GM12878 (cell line): ENCODE measurements around the gene SETD7. TPM values are rescaled to one million over a fixed set of nuclear protein-coding genes. Genes with fewer than 3 reads are reported as not detected.

Source experiments
- ATAC-seq: fragments of 200-7000 bp; cut with Tn5 transposase; 3 replicates; pipeline ENCODE4 v1.9.1; 2020; ENCODE audit warnings: mild to moderate bottlenecking, moderate library complexity
- BruUV-seq: library from RNA; stranded (reverse); fragments of 400-500 nt; replicated peaks from 2 replicates; lab custom pipeline; 2021; lab: Mats Ljungman, UMichigan
- CTCF ChIA-PET: fragments of 300-600 bp; sonication (Branson Sonifier 250); formaldehyde crosslinking; extraction: SDS; loops from one replicate; lab custom pipeline; 2021; ENCODE audit warnings: inconsistent platforms; lab: Yijun Ruan, JAX
- POLR2A ChIA-PET: fragments of 350-600 bp; formaldehyde crosslinking; extraction: SDS; loops from one replicate; lab custom pipeline; 2021; ENCODE audit warnings: inconsistent platforms; lab: Charles Lee
- RAD21 ChIA-PET: fragments of 300-600 bp; sonication (Branson Sonifier 250); formaldehyde crosslinking; loops from one replicate; lab custom pipeline; 2023; ENCODE audit warnings: antibody characterized with exemption; ENCODE audit not compliant: unreplicated experiment; lab: Charles Lee
- SMC1A ChIA-PET: fragments of 300-600 bp; sonication (Branson Sonifier 250); formaldehyde crosslinking; loops from one replicate; lab custom pipeline; 2023; ENCODE audit not compliant: unreplicated experiment, uncharacterized antibody; lab: Charles Lee
- DNase-seq: peaks from one replicate; pipeline ENCODE4 v3.0.0-alpha.2; 2011; ENCODE audit warnings: low read depth, low spot score
- FAIRE-seq: peaks from 3 replicates; lab custom pipeline; 2011; peaks lifted over from hg19 to GRCh38; lab: Jason Lieb, UNC
- H2AFZ ChIP-seq: 2 replicates; pipeline ENCODE4 v1.6.0; 2011; ENCODE audit warnings: low read depth, low read length, control low read depth; ENCODE audit not compliant: control insufficient read depth
- H3K27ac ChIP-seq: 2 replicates; pipeline ENCODE4 v1.5.1; 2011; ENCODE audit warnings: control low read depth; ENCODE audit not compliant: control insufficient read depth, insufficient read depth
- H3K27me3 ChIP-seq, 2 experiments: replicated peaks in 1 of 2; 2 replicates each; pipeline versions ENCODE4 v1.6.0 to v1.6.1; 2011; ENCODE audit warnings: low read length in 1 of 2; ENCODE audit not compliant: control insufficient read depth in 2 of 2, insufficient read depth in 2 of 2
- H3K36me3 ChIP-seq, 2 experiments: 2 replicates each; pipeline ENCODE4 v1.5.1; 2011; ENCODE audit warnings: low read length in 1 of 2; ENCODE audit not compliant: control insufficient read depth in 2 of 2, insufficient read depth in 2 of 2
- H3K4me1 ChIP-seq: 2 replicates; pipeline ENCODE4 v1.6.1; 2011; ENCODE audit warnings: mild to moderate bottlenecking, low read length, moderate library complexity, mixed read lengths; ENCODE audit not compliant: control insufficient read depth, insufficient read depth
- H3K4me2 ChIP-seq: 2 replicates; pipeline ENCODE4 v1.6.0; 2011; ENCODE audit warnings: control low read depth; ENCODE audit not compliant: control insufficient read depth, insufficient read depth
- H3K4me3 ChIP-seq: fragments of 200-600 bp; sonication (generic); 2 replicates; pipeline ENCODE4 v1.5.1; 2016
- H3K79me2 ChIP-seq: 2 replicates; pipeline ENCODE4 v1.6.0; 2011; ENCODE audit warnings: low read length; ENCODE audit not compliant: control insufficient read depth, insufficient read depth
- H3K9ac ChIP-seq: 2 replicates; pipeline ENCODE4 v1.8.0; 2011; ENCODE audit warnings: low read length, control low read depth, mixed read lengths; ENCODE audit not compliant: control insufficient read depth, insufficient read depth
- H3K9me3 ChIP-seq: replicated peaks from 3 replicates; pipeline ENCODE4 v1.5.1; 2011; ENCODE audit warnings: mild to moderate bottlenecking, low read length; ENCODE audit not compliant: control insufficient read depth, insufficient read depth
- H4K20me1 ChIP-seq: 2 replicates; pipeline ENCODE4 v1.6.0; 2011; ENCODE audit not compliant: control insufficient read depth, insufficient read depth
- CHD1 ChIP-seq: IDR thresholded peaks from 2 replicates; pipeline ENCODE4 v1.6.1; 2012; ENCODE audit warnings: low read depth, low read length, improper control_type of control experiment
- EGR1 ChIP-seq, 2 experiments: IDR thresholded peaks; 1 replicate in 1 of 2; 2 replicates in 1 of 2; pipeline ENCODE4 v1.6.1; 2011 to 2012; ENCODE audit warnings: low read depth in 2 of 2, low read length in 2 of 2, borderline replicate concordance in 1 of 2, mild to moderate bottlenecking in 1 of 2, moderate library complexity in 1 of 2
- ETV6 ChIP-seq, 2 experiments: fragments of 450-650 bp in 1 of 2; IDR thresholded peaks in 1 of 2; conservative IDR thresholded peaks in 1 of 2; 2 replicates each; pipeline ENCODE4 v1.6.1; 2014; ENCODE audit warnings: antibody characterized with exemption in 1 of 2, borderline replicate concordance in 1 of 2, low read depth in 1 of 2, mild to moderate bottlenecking in 1 of 2, moderate library complexity in 1 of 2
- HDAC6 ChIP-seq: fragments of 200-600 bp; sonication (generic); IDR thresholded peaks from one replicate; pipeline ENCODE4 v1.8.0; 2017; ENCODE audit warnings: antibody characterized with exemption; ENCODE audit not compliant: unreplicated experiment
- KLF5 ChIP-seq: fragments of 450-650 bp; IDR thresholded peaks from 2 replicates; pipeline ENCODE4 v1.6.1; 2014; ENCODE audit warnings: mild to moderate bottlenecking; ENCODE audit not compliant: partially characterized antibody
- MEF2B ChIP-seq: fragments of 450-650 bp; IDR thresholded peaks from 2 replicates; pipeline ENCODE4 v1.6.1; 2018; ENCODE audit warnings: mild to moderate bottlenecking, moderate library complexity; ENCODE audit not compliant: partially characterized antibody, poor library complexity, severe bottlenecking
- PML ChIP-seq: IDR thresholded peaks from 2 replicates; pipeline ENCODE4 v1.6.1; 2012; ENCODE audit warnings: low read length, inconsistent platforms
- SMAD1 ChIP-seq: fragments of 450-650 bp; IDR thresholded peaks from 2 replicates; pipeline ENCODE4 v1.6.1; 2018; ENCODE audit warnings: mild to moderate bottlenecking, low read depth; ENCODE audit not compliant: partially characterized antibody
- SMAD5 ChIP-seq: IDR thresholded peaks from 2 replicates; pipeline ENCODE4 v1.6.1; 2016; ENCODE audit warnings: antibody characterized with exemption, low read depth
- TCF7 ChIP-seq: IDR thresholded peaks from 2 replicates; pipeline ENCODE4 v1.6.1; 2014; ENCODE audit warnings: antibody characterized with exemption, borderline replicate concordance
- WGBS: methylation state at CpG from one replicate; pipeline ENCODE4 v1.1.6; 2016; ENCODE audit warnings: low lambda C conversion rate; ENCODE audit not compliant: insufficient replicate concordance, insufficient coverage; ENCODE audit errors: missing lambda C conversion rate; 5-methylcytosine and 5-hydroxymethylcytosine counted together
- in situ Hi-C: fragments of 300-500 bp; cut with MboI; formaldehyde crosslinking; loops from 9 replicates; pipeline ENCODE4 v1.14.3; 2018; ENCODE audit warnings: mixed read lengths
- intact Hi-C: fragments of 100-400 bp; cut with micrococcal nuclease; formaldehyde crosslinking; loops from one replicate; pipeline ENCODE4 v1.14.2; 2022; ENCODE audit not compliant: unreplicated experiment
- polyA plus RNA-seq, 11 experiments: library from polyadenylated mRNA; depleted of rRNA in 4 of 11; unstranded in 6 of 11; stranded (reverse) in 5 of 11; fragments of >200 nt; fragmentation: Nextera tagmentation in 4 of 11; fragmentation: Illumina TruSeq in 1 of 11; extraction: Ambion mirVana in 4 of 11; extraction: Trizol in 1 of 11; gene quantifications; 1 replicate in 1 of 11; 2 replicates in 10 of 11; pipeline versions ENCODE4 v1.2.1 to v1.2.3, GENCODE V29; 2011 to 2016; ENCODE audit warnings: inconsistent platforms in 2 of 11, missing spikeins in 2 of 11, low read depth in 1 of 11
- total RNA-seq, 4 experiments: library from RNA; depleted of rRNA in 3 of 4; stranded (reverse); fragments of >200 nt in 3 of 4; fragmentation: Illumina TruSeq in 1 of 4; extraction: Trizol in 1 of 4; gene quantifications; 2 replicates each; pipeline versions ENCODE4 v1.2.1 to v1.2.3, GENCODE V29; 2013 to 2021
- TF ChIP-seq, protein P1 (sequence below): fragments of 450-650 bp; IDR thresholded peaks from 2 replicates; pipeline ENCODE4 v1.6.1; 2016; ENCODE audit warnings: mild to moderate bottlenecking

Gene SETD7
- total and polyA plus RNA-seq, 10 of the 15 experiments (the other 5 are each of a cell fraction or from before 2014, with no cell fraction given), result 0.03 to 0.82 (median 0.44) TPM

DNA sequence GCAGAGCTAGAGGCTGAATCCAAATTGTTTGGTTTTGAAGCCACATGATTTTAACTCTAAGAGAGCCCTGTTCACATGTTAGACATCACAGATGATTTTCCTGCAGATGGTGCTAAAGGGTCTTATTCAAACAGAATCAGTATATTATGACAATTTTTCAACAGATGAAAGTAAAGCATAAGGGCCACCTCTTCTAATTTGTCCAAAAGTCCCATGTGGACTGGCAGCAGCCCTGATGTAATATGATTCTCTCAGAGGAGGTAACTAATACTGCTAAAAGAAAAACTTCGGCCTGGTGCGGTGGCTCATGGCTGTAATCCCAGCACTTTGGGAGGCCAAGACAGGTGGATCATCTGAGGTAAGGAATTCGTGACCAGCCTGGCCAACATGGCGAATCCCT, 26.0 kb upstream of the SETD7 start (continued):
- TF ChIP-seq EGR1 (IDR thresholded peaks at IDR 0.05; ENCODE audit: borderline replicate concordance in 1 of 2, low read depth in 2 of 2, low read length in 2 of 2), result no peak

GRCh38 chr4:139581096-139581495, 25.1 kb upstream of the SETD7 start:
- Histone ChIP-seq H3K9ac (no peak overlapping the region), H3K4me2 (no peak overlapping the region), H3K79me2 (no peaks in the 10 kb centered on the region), H4K20me1 (no peaks in the 10 kb centered on the region), H3K9me3 (no peaks in the 10 kb centered on the region), H3K36me3 (no peaks in the 10 kb centered on the region), H3K27ac (no peak overlapping the region), H3K4me3 (no peak overlapping the region), H2AFZ (no peak overlapping the region), H3K27me3 (peaks cover 2 to 4% of the 10 kb centered on the region in 2 experiments), H3K4me1 (no peaks in the 10 kb centered on the region)
- ChIA-PET POLR2A (interaction anchor here (0.6 kb wide), 1 partner anchor 184 kb away, joined by 6 read pairs; no protein-coding TSS in a partner anchor), RAD21 (no interaction called here), CTCF (no interaction called here), SMC1A (no interaction called here)
- in situ Hi-C loops (no loop called here), intact Hi-C loops (no loop called here)
- no peak for ATAC-seq
- WGBS, result 38% methylated on average over 8 of the region's 8 CpGs
- no peak for FAIRE-seq
- no peak for TF ChIP-seq SMAD1
- no peak for TF ChIP-seq HDAC6
- TF ChIP-seq TCF7, result no peak
- no peak for TF ChIP-seq SMAD5
- TF ChIP-seq PML, result no peak
- no peak for TF ChIP-seq MEF2B
- no peak for TF ChIP-seq CHD1
- TF ChIP-seq, protein P1, sequence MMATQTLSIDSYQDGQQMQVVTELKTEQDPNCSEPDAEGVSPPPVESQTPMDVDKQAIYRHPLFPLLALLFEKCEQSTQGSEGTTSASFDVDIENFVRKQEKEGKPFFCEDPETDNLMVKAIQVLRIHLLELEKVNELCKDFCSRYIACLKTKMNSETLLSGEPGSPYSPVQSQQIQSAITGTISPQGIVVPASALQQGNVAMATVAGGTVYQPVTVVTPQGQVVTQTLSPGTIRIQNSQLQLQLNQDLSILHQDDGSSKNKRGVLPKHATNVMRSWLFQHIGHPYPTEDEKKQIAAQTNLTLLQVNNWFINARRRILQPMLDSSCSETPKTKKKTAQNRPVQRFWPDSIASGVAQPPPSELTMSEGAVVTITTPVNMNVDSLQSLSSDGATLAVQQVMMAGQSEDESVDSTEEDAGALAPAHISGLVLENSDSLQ, result no peak
- no peak for TF ChIP-seq KLF5
- TF ChIP-seq ETV6 (conservative IDR thresholded peaks at IDR 0.05 in 1 of 2, IDR thresholded peaks at IDR 0.05 in 1 of 2; ENCODE audit: borderline replicate concordance in 1 of 2, low read depth in 1 of 2), result no peak
- BruUV-seq, result no TSS peak
- DNase-seq, result no peak
